K562 (cell line): ENCODE data around the gene MCCC2. TPM values are rescaled to one million over a fixed set of nuclear protein-coding genes. Genes with fewer than 3 reads are reported as not detected.
A peak's percentile ranks its signal among the peaks of the same experiment; 100 is the strongest.

ENCODE experiments used
- ATAC-seq: fragments of 200-7000 bp; cut with Tn5 transposase; 3 replicates; pipeline ENCODE4 v1.9.1; 2020; ENCODE audit warnings: moderate library complexity
- BruUV-seq: library from RNA; stranded (reverse); fragments of 400-500 nt; replicated peaks from 2 replicates; lab custom pipeline; 2021; lab: Mats Ljungman, UMichigan
- CTCF ChIA-PET: fragments of 300-600 bp; formaldehyde crosslinking; extraction: SDS; loops from one replicate; lab custom pipeline; 2021; ENCODE audit warnings: low intra/inter-chr PET ratio; lab: Yijun Ruan, JAX
- POLR2A ChIA-PET: fragments of 300-600, 350-650 bp; sonication (Branson Sonifier 250); formaldehyde crosslinking; extraction: SDS; loops from one replicate; lab custom pipeline; 2021; ENCODE audit warnings: antibody characterized with exemption, inconsistent platforms; lab: Yijun Ruan, JAX
- DNase-seq, 4 experiments: peaks; one replicate each; pipeline versions ENCODE4 v3.0.0 to v3.0.0-alpha.2; 2011 to 2018; ENCODE audit warnings: low spot score in 3 of 4, mixed read lengths in 3 of 4; ENCODE audit errors: extremely low read depth in 1 of 4
- FAIRE-seq: peaks from 2 replicates; lab custom pipeline; 2011; peaks lifted over from hg19 to GRCh38; lab: Jason Lieb, UNC
- H2AFZ ChIP-seq: 2 replicates; pipeline ENCODE4 v1.6.0; 2011; ENCODE audit warnings: low read depth, low read length, control low read depth, inconsistent platforms
- H3K27ac ChIP-seq: fragments of 200-600 bp; 3 replicates; pipeline ENCODE4 v1.8.0; 2011; ENCODE audit warnings: low read depth, mild to moderate bottlenecking, control low read depth, inconsistent platforms, low read length, moderate library complexity, mixed read lengths; ENCODE audit errors: extremely low read depth
- H3K27me3 ChIP-seq, 2 experiments: fragments of 300-600 bp in 1 of 2; 2 replicates in 1 of 2; 3 replicates in 1 of 2; pipeline versions ENCODE4 v1.6.0 to v1.8.0; 2011; ENCODE audit warnings: inconsistent platforms in 2 of 2, low read length in 2 of 2, mild to moderate bottlenecking in 1 of 2, mixed read lengths in 1 of 2, moderate library complexity in 1 of 2; ENCODE audit not compliant: control insufficient read depth in 2 of 2, insufficient read depth in 2 of 2
- H3K36me3 ChIP-seq: fragments of 300-600 bp; 3 replicates; pipeline ENCODE4 v1.8.0; 2011; ENCODE audit warnings: mild to moderate bottlenecking, low read length, inconsistent platforms; ENCODE audit not compliant: control insufficient read depth, insufficient read depth
- H3K4me1 ChIP-seq, 2 experiments: fragments of 200-600 bp in 1 of 2; replicated peaks in 1 of 2; 2 replicates in 1 of 2; 3 replicates in 1 of 2; pipeline versions ENCODE4 v1.5.1 to v1.8.0; 2011; ENCODE audit warnings: inconsistent platforms in 2 of 2, low read length in 2 of 2, mild to moderate bottlenecking in 1 of 2, mixed read lengths in 1 of 2, moderate library complexity in 1 of 2; ENCODE audit not compliant: control insufficient read depth in 2 of 2, insufficient read depth in 2 of 2
- H3K4me2 ChIP-seq: 2 replicates; pipeline ENCODE4 v1.6.1; 2011; ENCODE audit warnings: low read length, control low read depth, inconsistent platforms, mixed read lengths; ENCODE audit not compliant: insufficient read depth
- H3K4me3 ChIP-seq: fragments of 200-600 bp; sonication (generic), shearing (Covaris generic); 2 replicates; pipeline ENCODE4 v1.5.1; 2016; ENCODE audit warnings: control low read depth, inconsistent platforms
- H3K79me2 ChIP-seq: fragments of 200-600 bp; 3 replicates; pipeline ENCODE4 v1.8.0; 2011; ENCODE audit warnings: low read length, inconsistent platforms; ENCODE audit not compliant: control insufficient read depth, insufficient read depth
- H3K9ac ChIP-seq, 2 experiments: 2 replicates each; pipeline versions ENCODE4 v1.6.0 to v1.6.1; 2011; ENCODE audit warnings: low read depth in 2 of 2, low read length in 2 of 2, control low read depth in 1 of 2, inconsistent platforms in 1 of 2, mild to moderate bottlenecking in 1 of 2, mixed read lengths in 1 of 2; ENCODE audit not compliant: insufficient read depth in 1 of 2
- H3K9me1 ChIP-seq: one replicate; pipeline ENCODE4 v1.6.0; 2011; ENCODE audit warnings: inconsistent platforms, mild to moderate bottlenecking, low read length, moderate library complexity; ENCODE audit not compliant: control insufficient read depth, insufficient read depth
- H3K9me3 ChIP-seq: replicated peaks from 2 replicates; pipeline ENCODE4 v1.5.1; 2011; ENCODE audit warnings: low read depth, low read length, inconsistent platforms; ENCODE audit not compliant: control insufficient read depth, insufficient read depth
- H4K20me1 ChIP-seq: replicated peaks from 2 replicates; pipeline ENCODE4 v1.6.1; 2011; ENCODE audit warnings: low read length, inconsistent platforms, mixed read lengths; ENCODE audit not compliant: control insufficient read depth, insufficient read depth
- CREB3L1 ChIP-seq: fragments of 450-650 bp; IDR thresholded peaks from 2 replicates; pipeline ENCODE4 v1.6.1; 2014; ENCODE audit warnings: low read depth, mild to moderate bottlenecking, moderate library complexity, borderline replicate concordance
- MAFK ChIP-seq: IDR thresholded peaks from 2 replicates; pipeline ENCODE4 v1.6.1; 2011; ENCODE audit warnings: low read length, improper control_type of control experiment
- RAD21 ChIP-seq, 2 experiments: fragments of 250-450 bp in 1 of 2; fragments of 450-650 bp in 1 of 2; sonication (Bioruptor Pico) in 1 of 2; formaldehyde crosslinking in 1 of 2; IDR thresholded peaks in 1 of 2; conservative IDR thresholded peaks in 1 of 2; 2 replicates each; pipeline versions ENCODE4 v1.4.0 to v1.8.0; 2020 to 2022; ENCODE audit warnings: mild to moderate bottlenecking in 2 of 2, moderate library complexity in 1 of 2
- RBM15 ChIP-seq: fragments of 200-400 bp; formaldehyde crosslinking; IDR thresholded peaks from 2 replicates; pipeline ENCODE4 v1.6.1; 2018; ENCODE audit warnings: mild to moderate bottlenecking, low read length, moderate library complexity; ENCODE audit not compliant: insufficient read depth
- TCF3 ChIP-seq: sonication (generic); formaldehyde crosslinking; IDR thresholded peaks from 2 replicates; pipeline ENCODE4 v1.4.0; 2020; ENCODE audit warnings: mild to moderate bottlenecking, missing genetic modification reagents
- WGBS: fragments of 100-300 bp; shearing (Covaris generic); methylation state at CpG from one replicate; pipeline ENCODE4 v1.1.6; 2016; ENCODE audit warnings: low coverage, mixed read lengths; ENCODE audit not compliant: insufficient coverage; ENCODE audit errors: missing lambda C conversion rate; 5-methylcytosine and 5-hydroxymethylcytosine counted together
- in situ Hi-C: fragments of 300-500 bp; cut with MboI; formaldehyde crosslinking; loops from 4 replicates; pipeline ENCODE4 v1.15.0; 2018; ENCODE audit warnings: inconsistent platforms, mixed read lengths
- intact Hi-C: fragments of 100-400 bp; cut with micrococcal nuclease; formaldehyde crosslinking; loops from 2 replicates; pipeline ENCODE4 v1.14.2; 2022
- polyA plus RNA-seq, 8 experiments: library from polyadenylated mRNA; depleted of rRNA in 4 of 8; stranded (reverse) in 5 of 8; unstranded in 3 of 8; fragments of >200 nt; fragmentation: Nextera tagmentation in 2 of 8; fragmentation: Illumina TruSeq in 1 of 8; extraction: Ambion mirVana in 2 of 8; extraction: Trizol in 1 of 8; gene quantifications; 2 replicates each; pipeline versions ENCODE4 v1.2.1 to v1.2.3, GENCODE V29; 2011 to 2014; ENCODE audit warnings: inconsistent platforms in 1 of 8, missing spikeins in 1 of 8
- total RNA-seq, 7 experiments: library from RNA; depleted of rRNA in 6 of 7; stranded (reverse); fragments of >200 nt in 6 of 7; fragmentation: Illumina TruSeq in 2 of 7; extraction: Trizol in 2 of 7; gene quantifications; 2 replicates each; pipeline versions ENCODE4 v1.2.1 to v1.2.3, GENCODE V29; 2011 to 2021; ENCODE audit warnings: low replicate concordance in 1 of 7
- TF ChIP-seq, protein P1 (sequence below), 3 experiments: IDR thresholded peaks in 2 of 3; conservative IDR thresholded peaks in 1 of 3; 2 replicates each; pipeline ENCODE4 v1.5.1; 2011 to 2012; ENCODE audit warnings: low read length in 3 of 3, mild to moderate bottlenecking in 3 of 3, control low read depth in 2 of 3, improper control_type of control experiment in 1 of 3, inconsistent platforms in 1 of 3, low read depth in 1 of 3, mixed read lengths in 1 of 3, moderate library complexity in 1 of 3; ENCODE audit not compliant: insufficient read depth in 2 of 3

MCCC2 gene
- total and polyA plus RNA-seq, 9 of the 15 experiments (the other 6 are each of a cell fraction or from before 2014, with no cell fraction given): 17.1 to 77.9 (median 52.5) TPM

DNA sequence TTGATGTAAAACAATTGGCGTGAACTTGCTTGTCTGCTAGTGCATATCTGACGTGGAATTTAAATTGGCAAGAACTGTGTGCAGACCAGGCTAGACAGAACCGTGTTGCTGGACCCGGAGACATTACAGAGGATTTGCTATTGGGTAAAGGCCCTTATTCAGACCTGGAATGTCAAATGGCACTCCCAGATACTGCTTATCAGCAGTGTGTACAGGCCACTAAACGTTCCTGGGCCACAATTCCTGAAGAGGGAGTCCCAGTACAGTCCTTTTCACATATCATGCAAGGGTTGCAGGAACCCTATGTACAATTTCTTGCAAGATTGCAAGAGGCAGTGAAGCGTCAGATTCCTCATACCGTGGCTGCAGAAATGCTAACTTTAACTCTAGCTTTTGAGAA is 13.5 kb upstream of the MCCC2 start:
- BruUV-seq: no TSS peak
- POLR2A ChIA-PET: interaction anchor here (0.6 kb wide), 1 partner anchor 19 kb away, joined by 3 read pairs; no protein-coding TSS in a partner anchor
- Histone ChIP-seq H3K79me2 (no peaks in the 10 kb centered on the region), H3K36me3 (no peaks in the 10 kb centered on the region), H2AFZ (no peak overlapping the region), H3K27me3 (no peaks in the 10 kb centered on the region), H3K4me1 (peaks cover 0 to 5% of the 10 kb centered on the region in 2 experiments; a peak in 2 of 5 replicates), H3K9me1 (no peaks in the 10 kb centered on the region), H4K20me1 (no peaks in the 10 kb centered on the region), H3K27ac (no peak overlapping the region), H3K4me3 (no peak overlapping the region), H3K4me2 (no peak overlapping the region), H3K9ac (no peak overlapping the region), H3K9me3 (no peaks in the 10 kb centered on the region; the same call in 1 of the 2 replicates)
- TF ChIP-seq RBM15: no peak
- 0 out of 2 replicates have a peak, but pooled peaks have one; percentile 21 for TF ChIP-seq TCF3 (CRISPR knock-in tag)
- peak in 1 of 2 experiments; percentile 53; a peak in 2 of 4 replicates for TF ChIP-seq RAD21 (CRISPR knock-in tag; conservative IDR thresholded peaks at IDR 0.05 in 1 of 2, IDR thresholded peaks at IDR 0.05 in 1 of 2)
- TF ChIP-seq, protein P1, sequence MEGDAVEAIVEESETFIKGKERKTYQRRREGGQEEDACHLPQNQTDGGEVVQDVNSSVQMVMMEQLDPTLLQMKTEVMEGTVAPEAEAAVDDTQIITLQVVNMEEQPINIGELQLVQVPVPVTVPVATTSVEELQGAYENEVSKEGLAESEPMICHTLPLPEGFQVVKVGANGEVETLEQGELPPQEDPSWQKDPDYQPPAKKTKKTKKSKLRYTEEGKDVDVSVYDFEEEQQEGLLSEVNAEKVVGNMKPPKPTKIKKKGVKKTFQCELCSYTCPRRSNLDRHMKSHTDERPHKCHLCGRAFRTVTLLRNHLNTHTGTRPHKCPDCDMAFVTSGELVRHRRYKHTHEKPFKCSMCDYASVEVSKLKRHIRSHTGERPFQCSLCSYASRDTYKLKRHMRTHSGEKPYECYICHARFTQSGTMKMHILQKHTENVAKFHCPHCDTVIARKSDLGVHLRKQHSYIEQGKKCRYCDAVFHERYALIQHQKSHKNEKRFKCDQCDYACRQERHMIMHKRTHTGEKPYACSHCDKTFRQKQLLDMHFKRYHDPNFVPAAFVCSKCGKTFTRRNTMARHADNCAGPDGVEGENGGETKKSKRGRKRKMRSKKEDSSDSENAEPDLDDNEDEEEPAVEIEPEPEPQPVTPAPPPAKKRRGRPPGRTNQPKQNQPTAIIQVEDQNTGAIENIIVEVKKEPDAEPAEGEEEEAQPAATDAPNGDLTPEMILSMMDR (IDR thresholded peaks at IDR 0.05 in 2 of 3, conservative IDR thresholded peaks at IDR 0.05 in 1 of 3; ENCODE audit: insufficient read depth in 2 of 3, low read depth in 1 of 3, low read length in 3 of 3): peak in 1 of 3 experiments; percentile 47; a peak in 2 of 6 replicates
- TF ChIP-seq CREB3L1: no peak
- TF ChIP-seq MAFK: no peak
- DNase-seq (peak in 1 of 4 experiments; percentile 20), ATAC-seq (peak; percentile 43; the same call in 1 of the 3 replicates), FAIRE-seq (no peak)
- intact Hi-C loops (loop anchor here (2.0 kb wide), 1 partner anchor 185 kb away; no protein-coding TSS in a partner anchor), in situ Hi-C loops (no loop called here)
- 25% methylated on average over 7 of the region's 7 CpGs for WGBS
- CTCF ChIA-PET: no interaction called here
